MCF 10A (cell line): ENCODE results near the gene SLCO2A1. TPM values are rescaled to one million over a fixed set of nuclear protein-coding genes. Genes with fewer than 3 reads are reported as not detected.

ENCODE experiments used
- BruUV-seq: library from RNA; stranded (reverse); fragments of 400-500 nt; replicated peaks from 2 replicates; lab custom pipeline; 2021; lab: Mats Ljungman, UMichigan
- CTCF ChIA-PET: fragments of 300-600 bp; sonication (Branson Sonifier 250); formaldehyde crosslinking; extraction: SDS; loops from one replicate; lab custom pipeline; 2021; ENCODE audit warnings: antibody characterized with exemption, inconsistent platforms; lab: Yijun Ruan, JAX
- POLR2A ChIA-PET: fragments of 300-600, 350-650 bp; sonication (Branson Sonifier 250); formaldehyde crosslinking; extraction: SDS; loops from one replicate; lab custom pipeline; 2020; ENCODE audit warnings: antibody characterized with exemption, inconsistent platforms; lab: Yijun Ruan, JAX
- DNase-seq: peaks from one replicate; pipeline ENCODE4 v3.0.0-alpha.2; 2018; ENCODE audit not compliant: unreplicated experiment
- H3K27ac Mint-ChIP-seq: one replicate; pipeline ENCODE4 v1.8.0; 2022; ENCODE audit warnings: mild to moderate bottlenecking, low read depth, mixed read lengths; ENCODE audit not compliant: unreplicated experiment
- H3K27me3 Mint-ChIP-seq: one replicate; pipeline ENCODE4 v1.8.0; 2022; ENCODE audit warnings: mixed read lengths; ENCODE audit not compliant: insufficient read depth, unreplicated experiment
- H3K36me3 Mint-ChIP-seq: one replicate; pipeline ENCODE4 v1.8.0; 2022; ENCODE audit warnings: mild to moderate bottlenecking, moderate library complexity, mixed read lengths; ENCODE audit not compliant: insufficient read depth, unreplicated experiment
- H3K4me1 Mint-ChIP-seq: one replicate; pipeline ENCODE4 v1.8.0; 2022; ENCODE audit warnings: mixed read lengths; ENCODE audit not compliant: insufficient read depth, unreplicated experiment
- H3K4me3 Mint-ChIP-seq: one replicate; pipeline ENCODE4 v1.8.0; 2022; ENCODE audit warnings: mild to moderate bottlenecking, moderate library complexity, mixed read lengths; ENCODE audit not compliant: unreplicated experiment
- H3K9me3 Mint-ChIP-seq: one replicate; pipeline ENCODE4 v1.8.0; 2022; ENCODE audit warnings: mixed read lengths; ENCODE audit not compliant: unreplicated experiment
- intact Hi-C: fragments of 100-400 bp; cut with micrococcal nuclease; formaldehyde crosslinking; loops from 2 replicates; pipeline ENCODE4 v1.14.1; 2022
- total RNA-seq: library from RNA; stranded (reverse); gene quantifications from 2 replicates; pipeline ENCODE4 v1.2.3, GENCODE V29; 2022
- TF ChIP-seq, protein P1 (sequence below): fragments of 200-600 bp; IDR thresholded peaks from one replicate; pipeline ENCODE4 v1.8.0; 2022; ENCODE audit warnings: antibody characterized with exemption, mild to moderate bottlenecking; ENCODE audit not compliant: unreplicated experiment

The SLCO2A1 gene
- total RNA-seq, 1 experiment from 2014 or later: 1.0 TPM

DNA sequence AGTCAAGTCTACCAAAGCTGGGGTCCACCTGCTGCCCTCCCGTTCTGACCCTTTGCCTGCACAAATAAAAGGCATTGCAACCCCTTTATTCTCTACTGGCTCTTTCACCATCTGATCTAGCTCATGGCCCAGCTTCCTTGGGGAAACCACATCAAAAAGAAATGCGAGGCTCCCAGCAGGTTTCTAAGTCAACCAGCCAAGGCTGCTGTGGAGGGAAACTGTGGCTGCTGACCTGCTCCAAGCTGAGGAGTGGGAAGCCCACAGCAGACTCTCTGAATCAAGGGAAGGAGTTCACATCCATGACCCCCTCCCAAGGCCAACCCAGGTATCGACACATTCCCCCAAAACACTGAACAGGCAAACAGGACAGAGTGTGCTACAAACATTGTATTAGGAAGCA, 25.2 kb upstream of the SLCO2A1 start:
- no TSS peak for BruUV-seq
- no peak overlapping the region for H3K27ac Mint-ChIP-seq
- no peaks in the 10 kb centered on the region for H3K27me3 Mint-ChIP-seq
- no peaks in the 10 kb centered on the region for H3K36me3 Mint-ChIP-seq
- no peak for DNase-seq
- POLR2A ChIA-PET: no interaction called here
- no peak overlapping the region for H3K4me3 Mint-ChIP-seq
- TF ChIP-seq, protein P1, sequence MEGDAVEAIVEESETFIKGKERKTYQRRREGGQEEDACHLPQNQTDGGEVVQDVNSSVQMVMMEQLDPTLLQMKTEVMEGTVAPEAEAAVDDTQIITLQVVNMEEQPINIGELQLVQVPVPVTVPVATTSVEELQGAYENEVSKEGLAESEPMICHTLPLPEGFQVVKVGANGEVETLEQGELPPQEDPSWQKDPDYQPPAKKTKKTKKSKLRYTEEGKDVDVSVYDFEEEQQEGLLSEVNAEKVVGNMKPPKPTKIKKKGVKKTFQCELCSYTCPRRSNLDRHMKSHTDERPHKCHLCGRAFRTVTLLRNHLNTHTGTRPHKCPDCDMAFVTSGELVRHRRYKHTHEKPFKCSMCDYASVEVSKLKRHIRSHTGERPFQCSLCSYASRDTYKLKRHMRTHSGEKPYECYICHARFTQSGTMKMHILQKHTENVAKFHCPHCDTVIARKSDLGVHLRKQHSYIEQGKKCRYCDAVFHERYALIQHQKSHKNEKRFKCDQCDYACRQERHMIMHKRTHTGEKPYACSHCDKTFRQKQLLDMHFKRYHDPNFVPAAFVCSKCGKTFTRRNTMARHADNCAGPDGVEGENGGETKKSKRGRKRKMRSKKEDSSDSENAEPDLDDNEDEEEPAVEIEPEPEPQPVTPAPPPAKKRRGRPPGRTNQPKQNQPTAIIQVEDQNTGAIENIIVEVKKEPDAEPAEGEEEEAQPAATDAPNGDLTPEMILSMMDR: no peak
- H3K9me3 Mint-ChIP-seq: no peaks in the 10 kb centered on the region
- peaks cover 8% of the 10 kb centered on the region for H3K4me1 Mint-ChIP-seq
- intact Hi-C loops: no loop called here
- CTCF ChIA-PET: interaction anchor here (0.6 kb wide), 1 partner anchor 109 kb away, joined by 3 read pairs; no protein-coding TSS in a partner anchor

DNA sequence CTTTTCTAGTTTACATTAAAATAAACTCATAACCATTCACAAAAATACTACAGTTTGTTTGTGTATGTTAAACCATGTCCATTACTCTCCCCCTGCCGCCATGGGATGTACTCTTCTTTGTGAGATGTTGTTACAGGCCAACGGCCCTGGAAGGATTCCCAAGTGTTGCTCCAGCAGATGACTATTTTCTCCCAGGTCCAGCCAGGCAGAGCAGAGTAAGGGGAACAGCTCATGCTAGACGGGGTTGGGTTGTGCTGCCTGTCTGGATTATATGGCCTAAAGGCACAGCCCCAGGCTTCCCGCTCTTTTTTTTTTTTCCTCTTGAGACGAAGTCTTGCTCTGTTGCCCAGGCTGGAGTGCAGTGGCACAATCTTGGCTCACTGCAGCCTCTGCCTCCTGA, 24.5 kb upstream of the SLCO2A1 start:
- ChIA-PET POLR2A (no interaction called here), CTCF (interaction anchor here (0.6 to 1.3 kb wide), 2 partner anchors 103 to 108 kb away, joined by 3 read pairs; no protein-coding TSS in a partner anchor)
- H3K4me1 Mint-ChIP-seq: peaks cover 8% of the 10 kb centered on the region
- no TSS peak for BruUV-seq
- no peaks in the 10 kb centered on the region for H3K27me3 Mint-ChIP-seq
- H3K4me3 Mint-ChIP-seq: no peak overlapping the region
- intact Hi-C loops: no loop called here
- no peaks in the 10 kb centered on the region for H3K36me3 Mint-ChIP-seq
- H3K9me3 Mint-ChIP-seq: no peaks in the 10 kb centered on the region
- no peak overlapping the region for H3K27ac Mint-ChIP-seq
- DNase-seq: no peak
- TF ChIP-seq, protein P1: no peak

DNA sequence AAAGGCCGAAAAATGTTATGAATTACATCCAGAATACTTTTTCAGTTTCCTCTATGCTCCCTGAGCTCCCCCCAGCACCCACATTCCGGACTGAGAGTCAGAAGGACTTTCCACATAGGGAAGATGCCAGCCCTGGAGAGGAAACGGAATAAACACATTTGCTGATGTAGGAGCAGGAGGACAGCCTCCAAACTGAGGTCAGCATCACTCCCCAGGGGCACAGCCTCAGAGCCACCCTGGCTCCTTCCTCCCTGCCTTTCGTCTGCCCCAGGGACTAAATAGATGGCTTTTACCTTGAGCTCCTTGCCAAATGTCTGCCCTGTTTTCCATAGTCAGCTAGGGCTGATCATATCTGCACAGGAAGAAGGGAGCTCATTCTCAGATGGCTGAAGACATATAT, 22.6 kb upstream of the SLCO2A1 start:
- intact Hi-C loops: no loop called here
- DNase-seq: no peak
- POLR2A ChIA-PET: no interaction called here
- peaks cover 8% of the 10 kb centered on the region for H3K4me1 Mint-ChIP-seq
- no peaks in the 10 kb centered on the region for H3K27me3 Mint-ChIP-seq
- BruUV-seq: no TSS peak
- no peak overlapping the region for H3K27ac Mint-ChIP-seq
- H3K36me3 Mint-ChIP-seq: no peaks in the 10 kb centered on the region
- CTCF ChIA-PET: interaction anchor here (0.7 kb wide), 1 partner anchor 388 kb away, joined by 3 read pairs; no protein-coding TSS in a partner anchor
- TF ChIP-seq, protein P1: no peak
- H3K4me3 Mint-ChIP-seq: no peak overlapping the region
- no peaks in the 10 kb centered on the region for H3K9me3 Mint-ChIP-seq

DNA sequence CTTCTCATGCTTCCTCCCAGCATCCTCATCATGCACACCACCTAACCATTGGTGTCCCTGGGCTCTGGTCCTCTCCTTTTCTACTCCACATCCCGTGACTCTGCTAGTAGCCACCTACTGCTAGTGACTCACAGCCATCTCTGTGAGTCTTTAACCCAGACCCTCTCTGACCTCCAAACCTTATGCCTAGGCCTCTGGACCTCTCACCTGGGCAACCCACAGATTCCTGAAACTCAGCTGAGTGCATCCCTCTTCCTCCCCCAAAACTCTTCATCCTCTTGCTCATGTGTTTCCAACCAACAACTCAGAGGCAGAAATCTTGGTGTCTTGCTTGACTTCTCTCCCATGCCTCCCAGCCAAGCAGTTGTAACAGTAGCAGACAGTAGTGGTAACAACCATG, 20.0 kb upstream of the SLCO2A1 start:
- BruUV-seq: no TSS peak
- no peak for DNase-seq
- intact Hi-C loops: no loop called here
- TF ChIP-seq, protein P1: no peak
- H3K9me3 Mint-ChIP-seq: no peaks in the 10 kb centered on the region
- no peaks in the 10 kb centered on the region for H3K36me3 Mint-ChIP-seq
- H3K27ac Mint-ChIP-seq: no peak overlapping the region
- H3K27me3 Mint-ChIP-seq: no peaks in the 10 kb centered on the region
- no peak overlapping the region for H3K4me3 Mint-ChIP-seq
- ChIA-PET CTCF (interaction anchor here (2.9 kb wide), 1 partner anchor 11 kb away, joined by 9 read pairs; no protein-coding TSS in a partner anchor), POLR2A (no interaction called here)
- H3K4me1 Mint-ChIP-seq: no peaks in the 10 kb centered on the region
